Muscle of back (tissue), 11 donors: ENCODE results near the gene SMIM35. TPM values are rescaled to one million over a fixed set of nuclear protein-coding genes. Genes with fewer than 3 reads are reported as not detected.
"Not testable (repeated sequence)": the region's sequence is repeated elsewhere in the genome, so short reads cannot be mapped to it uniquely, and the experiment has no call there.

ENCODE experiments used
- DNase-seq, 3 donors: peaks; one replicate each; pipeline versions ENCODE4 v3.0.0 to v3.0.0-alpha.2; 2013
- polyA plus RNA-seq, 10 donors: library from polyadenylated mRNA; unstranded; fragments of 120-200 nt; gene quantifications; one replicate each; pipeline ENCODE4 v1.2.1, GENCODE V29; 2013; ENCODE audit not compliant: insufficient read length in 10 of 10

SMIM35 gene
- polyA plus RNA-seq, 10 donors: 0.05 to 0.28 (median 0.17) TPM; not detected in 3

GRCh38 chr11:118045191-118045590 is 41.6 kb downstream of the SMIM35 start:
- no peak for DNase-seq

GRCh38 chr11:118042796-118043195 is 44.0 kb downstream of the SMIM35 start:
- DNase-seq: peak in 1 of 3 donors; percentile 29

GRCh38 chr11:118042141-118042540 is 44.6 kb downstream of the SMIM35 start:
- DNase-seq: no peak

DNA sequence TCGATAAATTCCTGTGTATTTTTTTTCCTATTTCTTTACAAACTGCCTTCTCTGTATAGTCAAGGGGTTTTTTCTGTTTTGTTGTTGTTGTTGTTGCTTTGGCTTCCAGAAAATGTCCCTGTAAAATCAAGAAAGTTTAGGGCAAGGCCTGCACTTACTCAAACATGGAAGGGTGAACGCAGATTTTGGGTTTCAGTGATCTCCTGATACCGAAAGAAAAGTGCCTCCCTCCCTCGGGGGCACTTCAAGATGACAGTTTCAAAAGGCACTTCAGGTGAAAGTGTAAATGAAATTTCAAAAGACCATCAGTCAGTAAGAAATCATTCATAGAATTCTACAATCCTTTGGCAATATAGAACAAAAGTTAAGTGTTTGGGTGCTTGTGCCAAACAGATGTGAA is 53.3 kb downstream of the SMIM35 start:
- DNase-seq: no peak

DNA sequence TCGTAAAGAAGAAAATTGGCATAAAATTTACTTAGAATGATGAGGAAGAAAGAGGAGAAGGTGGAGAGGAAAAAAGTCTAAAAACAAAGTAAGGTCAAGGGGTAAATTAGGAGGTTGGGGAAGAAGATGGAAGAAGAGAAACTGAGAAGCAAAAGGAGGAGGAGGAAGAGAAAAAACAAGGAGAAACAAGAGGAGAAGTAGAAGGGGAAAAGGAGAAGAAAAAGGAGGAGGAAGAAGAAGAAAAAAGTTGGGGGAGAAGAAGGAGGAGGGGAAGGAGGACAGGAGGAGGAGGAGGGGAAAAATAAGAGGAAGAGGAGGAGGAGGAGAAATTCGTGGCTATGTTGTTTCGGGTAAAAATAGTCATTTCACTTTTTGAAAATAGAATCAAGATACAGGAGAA is 58.1 kb downstream of the SMIM35 start:
- no peak for DNase-seq

- no peak for DNase-seq
Measured at GRCh38 chr11:118027694-118028093, 59.1 kb downstream of the SMIM35 start.

GRCh38 chr11:118021146-118021545 is 65.6 kb downstream of the SMIM35 start:
- no peak for DNase-seq

DNA sequence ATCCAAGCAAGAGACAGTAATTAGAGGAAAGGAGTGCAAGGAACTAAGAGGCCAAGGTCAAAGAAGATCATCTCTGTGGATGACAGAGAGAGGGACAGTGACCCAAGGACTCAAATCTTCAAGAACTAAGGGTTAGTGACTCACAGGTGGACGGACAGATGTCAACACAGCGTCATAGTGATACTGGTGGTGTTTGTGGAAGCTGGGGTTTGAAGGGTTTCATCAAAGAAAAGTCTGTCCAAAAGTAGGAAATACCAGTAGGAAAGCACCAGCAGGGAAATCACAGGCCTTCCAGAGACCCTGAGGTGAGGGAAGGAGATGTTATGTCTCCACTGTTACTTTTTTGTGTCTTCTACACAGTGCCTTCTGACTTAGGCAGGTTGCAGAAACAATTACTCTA is 68.4 kb downstream of the SMIM35 start:
- DNase-seq: no peak

DNA sequence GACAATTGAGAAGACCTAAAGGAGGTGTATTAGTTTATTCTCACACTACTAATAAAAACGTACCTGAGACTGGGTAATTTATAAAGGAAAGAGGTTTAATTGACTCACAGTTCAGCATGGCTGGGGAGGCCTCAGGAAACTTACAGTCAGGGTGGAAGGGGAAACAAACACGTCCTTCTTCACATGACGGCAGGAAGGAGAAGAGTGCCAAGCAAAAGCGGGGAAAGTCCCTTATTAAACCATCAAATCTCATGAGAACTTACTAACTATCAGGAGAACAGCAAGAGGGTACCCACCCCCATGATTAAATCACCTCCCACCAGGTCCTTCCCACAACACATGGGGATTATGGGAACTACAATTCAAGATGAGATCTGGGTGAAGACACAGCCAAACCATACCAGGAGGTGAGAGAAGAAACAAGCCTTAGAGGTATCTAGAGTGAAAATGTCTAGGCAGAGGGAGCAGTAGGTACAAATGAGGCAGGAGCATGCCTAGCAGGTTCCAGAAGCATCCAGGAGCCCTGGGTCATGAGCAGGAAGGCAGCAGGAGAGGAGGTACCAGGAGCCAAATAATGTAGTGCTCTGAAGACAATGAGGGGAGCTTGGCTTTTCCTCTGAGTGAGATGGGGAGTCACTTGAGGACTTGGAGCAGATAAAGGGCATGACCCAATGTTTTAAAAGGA is 69.0 kb downstream of the SMIM35 start:
- DNase-seq: no peak

DNA sequence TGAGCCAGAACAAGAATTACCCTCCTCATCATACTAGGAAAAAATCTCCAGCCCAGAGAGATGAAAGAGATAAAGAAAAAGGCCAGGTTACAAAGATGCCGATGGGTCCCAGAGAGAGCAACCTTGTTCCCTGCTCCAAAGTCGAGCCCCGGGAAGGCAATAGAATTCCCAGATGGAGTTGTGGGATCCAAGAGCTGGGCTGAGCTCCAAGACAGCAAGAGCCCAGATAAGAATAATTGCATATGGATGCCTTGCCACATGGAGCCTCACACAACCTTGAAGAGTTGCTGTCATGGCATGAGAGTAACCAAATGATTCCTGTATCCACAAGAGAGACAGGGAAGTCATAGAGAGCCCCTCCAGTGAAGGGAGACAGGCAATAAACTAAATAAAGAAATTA is 69.7 kb downstream of the SMIM35 start:
- DNase-seq: no peak

- no peak for DNase-seq
Measured at GRCh38 chr11:118016104-118016503, 70.7 kb downstream of the SMIM35 start.

DNA sequence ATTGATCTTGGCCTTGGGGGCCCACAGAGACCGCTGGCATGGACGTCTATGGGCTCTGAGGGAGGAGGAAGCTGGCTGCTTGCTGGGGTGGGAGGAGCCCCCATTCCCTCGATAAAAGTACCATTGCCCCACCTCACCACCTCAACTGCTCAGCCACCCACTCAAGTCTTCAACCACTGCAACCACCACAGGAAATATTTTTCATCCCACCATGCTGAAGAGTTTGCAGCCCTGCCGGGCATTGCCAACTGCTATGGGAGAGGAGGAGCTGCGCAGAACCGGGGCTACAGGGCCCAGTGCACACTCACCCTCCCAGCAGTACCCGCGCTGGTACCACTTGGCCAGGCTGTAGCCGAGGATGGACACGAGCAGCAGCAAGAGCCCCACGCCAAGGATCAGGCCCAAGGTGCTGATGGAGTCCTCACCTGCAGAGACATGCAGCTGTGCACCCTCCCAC is 71.3 kb downstream of the SMIM35 start:
- DNase-seq: no peak

GRCh38 chr11:118014022-118014421 is 72.7 kb downstream of the SMIM35 start:
- DNase-seq: no peak

DNA sequence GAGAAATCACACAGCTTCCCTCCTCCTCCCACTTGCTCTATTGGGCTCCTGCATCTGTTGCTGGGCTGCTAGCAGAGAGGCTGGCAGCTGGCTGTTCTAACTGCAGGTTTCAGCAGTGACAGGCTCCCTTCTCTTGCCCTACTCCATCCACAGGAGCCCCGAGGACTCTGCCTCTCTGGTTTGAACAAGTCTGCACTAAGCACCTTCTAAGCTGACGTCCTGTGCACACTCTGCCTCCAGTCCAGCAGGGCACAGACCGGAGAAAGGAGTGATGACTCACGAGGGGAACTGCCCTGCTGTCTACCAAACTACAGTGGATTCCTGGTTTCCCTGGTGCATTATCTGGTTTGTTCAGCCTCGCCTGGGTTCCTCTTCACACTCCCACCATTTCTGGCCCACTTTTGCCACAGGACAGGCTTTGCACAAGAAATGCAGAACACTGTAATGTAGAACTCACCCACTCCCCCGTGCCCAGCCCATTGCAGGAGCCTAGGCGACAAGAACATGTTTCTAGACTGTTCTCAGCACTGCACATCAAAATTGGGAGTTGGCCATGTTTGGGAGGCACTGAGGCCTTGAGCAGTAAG is 74.6 kb downstream of the SMIM35 start:
- no peak for DNase-seq

DNA sequence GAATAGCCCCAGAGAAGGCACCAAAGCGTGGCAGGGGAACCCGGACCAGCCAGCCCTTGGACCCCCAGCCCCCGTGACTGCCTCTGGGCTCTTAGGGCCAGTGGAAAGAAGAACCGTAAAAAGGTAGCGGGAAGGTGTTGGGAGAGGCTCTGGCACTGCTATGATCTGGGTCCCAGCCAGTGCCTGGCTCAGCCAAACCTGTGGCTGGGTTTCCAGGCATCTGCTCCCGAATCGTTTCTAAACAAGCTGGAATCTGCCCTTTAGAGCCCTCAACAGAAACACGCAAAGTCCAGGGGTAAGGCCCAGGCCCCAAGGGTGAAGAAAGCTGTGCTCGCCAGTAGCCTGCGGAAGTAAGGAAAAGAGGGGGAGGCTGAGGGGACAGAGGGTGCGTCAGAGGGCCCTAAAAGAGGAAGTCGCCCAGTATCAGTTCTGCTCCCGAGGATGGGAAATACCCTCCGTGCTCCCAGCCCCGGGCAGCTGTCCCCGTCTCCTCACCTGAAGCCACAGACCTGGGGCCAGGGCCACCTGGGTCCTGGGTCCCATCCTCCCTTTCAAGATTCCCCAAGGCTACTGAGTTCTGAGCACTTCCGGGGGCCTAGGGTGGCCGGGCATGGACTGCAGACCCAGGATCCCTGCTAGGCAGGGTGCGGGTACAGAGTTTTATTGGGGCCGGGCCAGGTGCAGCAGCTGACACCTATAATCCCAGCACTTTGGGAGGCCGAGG is 75.9 kb downstream of the SMIM35 start:
- DNase-seq: peak in 1 of 3 donors; percentile 59

GRCh38 chr11:118009864-118010737 is 76.7 kb downstream of the SMIM35 start:
- no peak for DNase-seq

- DNase-seq: no peak
Measured at GRCh38 chr11:118008271-118008911, 78.4 kb downstream of the SMIM35 start.

- not testable (repeated sequence) for DNase-seq
Measured at GRCh38 chr11:118007563-118008270, 79.0 kb downstream of the SMIM35 start.

GRCh38 chr11:118007040-118007439 is 79.7 kb downstream of the SMIM35 start:
- no peak for DNase-seq

DNA sequence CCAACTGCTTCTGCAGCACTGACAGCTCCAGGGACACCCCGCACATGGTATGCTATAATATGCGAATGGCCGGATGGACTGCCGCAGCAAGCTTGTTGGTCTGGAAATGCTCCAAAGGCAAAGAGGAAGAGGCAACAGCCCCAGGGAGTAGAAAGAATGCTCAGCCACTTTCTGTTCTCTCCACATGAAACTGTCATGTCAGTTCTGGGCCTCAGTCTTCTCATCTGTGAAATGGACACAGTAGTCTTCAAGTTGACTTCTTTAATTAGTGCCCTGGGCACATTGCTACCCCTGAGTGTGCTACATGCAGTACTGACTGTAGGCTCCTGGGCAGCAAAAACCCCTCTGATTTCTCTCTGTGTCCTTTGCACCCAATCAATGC is 80.6 kb downstream of the SMIM35 start:
- no peak for DNase-seq
